ENCODE results near the gene ADAMTSL1. TPM values are rescaled to one million over a fixed set of nuclear protein-coding genes. Genes with fewer than 3 reads are reported as not detected.

The ADAMTSL1 gene
- total and polyA plus RNA-seq, 2 of the 8 experiments (the other 6 are each of a cell fraction or from before 2014, with no cell fraction given) = 0.84 to 1.1 TPM

GRCh38 chr9:18829066-18829465 is 355.1 kb downstream of the ADAMTSL1 start:
- Histone ChIP-seq H4K91ac (replicated peaks; ENCODE audit: insufficient read length, low read length) (no peak overlapping the region), H4K8ac (ENCODE audit: extremely low read depth, insufficient read depth, low read length) (no peak overlapping the region), H2BK15ac (ENCODE audit: low read length) (no peak overlapping the region), H3K4ac (replicated peaks; ENCODE audit: insufficient read length, low read depth, low read length) (no peak overlapping the region), H2BK5ac (ENCODE audit: low read depth, low read length) (no peak overlapping the region), H3K4me1 (replicated peaks in 1 of 4; ENCODE audit: control insufficient read depth in 3 of 4, insufficient read depth in 4 of 4, low read length in 3 of 4) (peaks cover 0 to 3% (median 1%) of the 10 kb centered on the region in 4 experiments; a peak in 2 of 7 replicates), H2AFZ (ENCODE audit: low read length) (no peak overlapping the region), H3K79me2 (ENCODE audit: control insufficient read depth in 1 of 2, insufficient read depth in 2 of 2, low read length in 2 of 2) (no peaks in the 10 kb centered on the region), H3K27ac (ENCODE audit: low read depth, low read length) (no peak overlapping the region), H4K5ac (ENCODE audit: insufficient read length, low read depth, low read length) (no peak overlapping the region), H3K14ac (ENCODE audit: insufficient read length) (no peak overlapping the region), H2BK120ac (replicated peaks; ENCODE audit: low read depth, low read length) (no peak overlapping the region), H3K4me3 (ENCODE audit: extremely low read depth in 1 of 4, insufficient read depth in 2 of 4, low read depth in 3 of 4, low read length in 4 of 4) (no peak overlapping the region), H3K56ac (replicated peaks; ENCODE audit: insufficient read length, low read depth, low read length) (no peak overlapping the region), H2BK20ac (ENCODE audit: low read length) (no peak overlapping the region), H3K23me2 (ENCODE audit: low read depth, low read length) (no peaks in the 10 kb centered on the region), H3K4me2 (ENCODE audit: insufficient read depth in 1 of 2, low read depth in 2 of 2, low read length in 2 of 2) (no peak overlapping the region), H3K9ac (replicated peaks in 1 of 4; ENCODE audit: extremely low read depth in 1 of 4, low read depth in 3 of 4, low read length in 3 of 4) (no peak overlapping the region), H3K79me1 (ENCODE audit: low read depth, low read length) (no peaks in the 10 kb centered on the region), H3K36me3 (ENCODE audit: control insufficient read depth in 2 of 4, insufficient read depth in 4 of 4, low read length in 3 of 4) (no peaks in the 10 kb centered on the region; a peak in 1 of 8 replicates), H3K27me3 (replicated peaks in 1 of 4; ENCODE audit: control insufficient read depth in 3 of 4, extremely low read depth in 1 of 4, insufficient read depth in 3 of 4, low read length in 3 of 4) (no peaks in the 10 kb centered on the region), H2BK12ac (ENCODE audit: low read depth, low read length) (no peak overlapping the region), H3K9me3 (ENCODE audit: insufficient read depth in 2 of 2, low read depth in 1 of 2, low read length in 1 of 2) (no peaks in the 10 kb centered on the region), H4K20me1 (replicated peaks in 1 of 2; ENCODE audit: control insufficient read depth in 1 of 2, insufficient read depth in 2 of 2, low read length in 2 of 2) (no peaks in the 10 kb centered on the region), H3K18ac (ENCODE audit: extremely low read depth, low read length) (no peak overlapping the region), H3K23ac (ENCODE audit: insufficient read length) (no peak overlapping the region), H2AK5ac (ENCODE audit: low read depth, low read length) (no peak overlapping the region)
- DNase-seq (ENCODE audit: low read depth in 1 of 2, low spot score in 2 of 2) (no peak), FAIRE-seq (no peak)
- WGBS, 2 experiments (ENCODE audit: extremely low coverage in 1 of 2, insufficient coverage in 1 of 2, insufficient read length in 1 of 2, insufficient replicate concordance in 2 of 2, low coverage in 1 of 2, low lambda C conversion rate in 2 of 2, missing lambda C conversion rate in 1 of 2) = 94% methylated on average over 3 of the region's 3 CpGs; no CpG with 5 or more reads in 1 of the 2 experiments
- ChIA-PET POLR2A (ENCODE audit: partially characterized antibody) (no interaction called here), CTCF (ENCODE audit: partially characterized antibody) (no interaction called here)
- TF ChIP-seq SP1 (IDR thresholded peaks at IDR 0.05; ENCODE audit: low read depth, low read length) (no peak), CTBP2 (IDR thresholded peaks at IDR 0.05; ENCODE audit: borderline replicate concordance, insufficient read depth, insufficient read length, low read length) (no peak)

Data from H1 (cell line).